Embryonic facial prominence (tissue), 1 donor: ENCODE results near the gene TRAF2.
"Not testable (repeated sequence)": the region's sequence is repeated elsewhere in the genome, so short reads cannot be mapped to it uniquely, and the experiment has no call there.

Experiments
- DNase-seq: peaks from one replicate; pipeline ENCODE4 v3.0.0-alpha.2; 2016; ENCODE audit errors: extremely low spot score

TRAF2 gene

GRCh38 chr9:136885950-136886578 lies at the start of gene TRAF2:
TRAF2 (plus strand) TSS chr9:136886516; CDS start chr9:136898741, 12,225 bp downstream.
- DNase-seq: peak; percentile 91

- DNase-seq: no peak
These were observed 49.0 kb upstream of the TRAF2 start for GRCh38 chr9:136837146-136837855.

GRCh38 chr9:136837856-136838277 lies 48.4 kb upstream of the TRAF2 start:
- DNase-seq: not testable (repeated sequence)

- DNase-seq: no peak
These were observed 47.7 kb upstream of the TRAF2 start for GRCh38 chr9:136838314-136839228.

- no peak for DNase-seq
These were observed 46.8 kb upstream of the TRAF2 start for GRCh38 chr9:136839229-136840139.

GRCh38 chr9:136840140-136840876 lies 46.0 kb upstream of the TRAF2 start:
- DNase-seq: no peak

- DNase-seq: no peak
These were observed 45.3 kb upstream of the TRAF2 start for GRCh38 chr9:136840877-136841645.

GRCh38 chr9:136841646-136842379 lies 44.5 kb upstream of the TRAF2 start:
- not testable (repeated sequence) for DNase-seq

GRCh38 chr9:136842380-136842948 lies 43.9 kb upstream of the TRAF2 start, which contains the start of gene AJM1:
AJM1 (plus strand) TSS chr9:136842478; CDS start chr9:136844415, 1,937 bp downstream.
- DNase-seq: not testable (repeated sequence)

- not testable (repeated sequence) for DNase-seq
These were observed 43.0 kb upstream of the TRAF2 start for GRCh38 chr9:136843159-136843800.

GRCh38 chr9:136843801-136844740 lies 42.2 kb upstream of the TRAF2 start:
- DNase-seq: not testable (repeated sequence)

- no peak for DNase-seq
These were observed 41.4 kb upstream of the TRAF2 start for GRCh38 chr9:136844761-136845464.

- DNase-seq: no peak
These were observed 40.7 kb upstream of the TRAF2 start for GRCh38 chr9:136845465-136846260.

GRCh38 chr9:136846376-136847087 lies 39.8 kb upstream of the TRAF2 start:
- DNase-seq: no peak
